ENCODE results near the gene FRS3. TPM values are rescaled to one million over a fixed set of nuclear protein-coding genes. Genes with fewer than 3 reads are reported as not detected.

FRS3 gene
- total RNA-seq, 1 experiment from 2014 or later = 3.0 TPM

DNA sequence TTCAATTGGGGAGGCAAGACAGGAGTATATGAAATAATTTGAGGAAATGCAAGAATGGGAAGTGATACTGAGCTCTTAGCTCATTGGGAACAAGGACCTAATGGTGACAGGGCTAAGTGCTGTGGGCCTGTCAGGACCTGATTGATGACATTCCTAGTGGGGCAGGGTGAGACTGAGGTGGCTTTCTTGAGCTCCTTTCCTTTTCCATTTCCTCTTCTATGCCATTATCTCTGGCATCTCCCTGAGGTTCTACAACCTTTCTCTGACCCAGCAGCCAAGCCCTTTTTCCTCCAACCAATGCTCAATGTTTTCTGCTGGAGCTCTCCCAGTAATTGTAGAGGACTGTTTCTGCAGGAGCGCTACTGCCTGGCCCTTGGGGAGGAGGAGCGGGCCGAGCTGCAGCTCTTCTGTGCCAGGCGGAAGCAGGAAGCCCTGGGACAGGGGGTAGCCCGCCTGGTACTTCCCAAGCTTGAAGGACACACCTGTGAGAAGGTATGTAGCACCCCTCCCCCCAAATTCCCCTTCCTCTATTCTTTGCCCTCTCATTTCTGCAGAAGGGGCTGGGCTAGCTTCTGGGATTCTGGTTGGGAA, 5.0 kb upstream of the FRS3 start:
- BruUV-seq (replicated peaks) = no TSS peak
- TF ChIP-seq POLR2AphosphoS5 (IDR thresholded peaks at IDR 0.05; ENCODE audit: low read depth, low read length) (no peak), TCF7L2 (IDR thresholded peaks at IDR 0.05; ENCODE audit: low read depth, low read length) (no peak), SIN3A (IDR thresholded peaks at IDR 0.05; ENCODE audit: borderline replicate concordance, insufficient read depth, low read depth, low read length) (no peak)
- TF ChIP-seq, protein P1, sequence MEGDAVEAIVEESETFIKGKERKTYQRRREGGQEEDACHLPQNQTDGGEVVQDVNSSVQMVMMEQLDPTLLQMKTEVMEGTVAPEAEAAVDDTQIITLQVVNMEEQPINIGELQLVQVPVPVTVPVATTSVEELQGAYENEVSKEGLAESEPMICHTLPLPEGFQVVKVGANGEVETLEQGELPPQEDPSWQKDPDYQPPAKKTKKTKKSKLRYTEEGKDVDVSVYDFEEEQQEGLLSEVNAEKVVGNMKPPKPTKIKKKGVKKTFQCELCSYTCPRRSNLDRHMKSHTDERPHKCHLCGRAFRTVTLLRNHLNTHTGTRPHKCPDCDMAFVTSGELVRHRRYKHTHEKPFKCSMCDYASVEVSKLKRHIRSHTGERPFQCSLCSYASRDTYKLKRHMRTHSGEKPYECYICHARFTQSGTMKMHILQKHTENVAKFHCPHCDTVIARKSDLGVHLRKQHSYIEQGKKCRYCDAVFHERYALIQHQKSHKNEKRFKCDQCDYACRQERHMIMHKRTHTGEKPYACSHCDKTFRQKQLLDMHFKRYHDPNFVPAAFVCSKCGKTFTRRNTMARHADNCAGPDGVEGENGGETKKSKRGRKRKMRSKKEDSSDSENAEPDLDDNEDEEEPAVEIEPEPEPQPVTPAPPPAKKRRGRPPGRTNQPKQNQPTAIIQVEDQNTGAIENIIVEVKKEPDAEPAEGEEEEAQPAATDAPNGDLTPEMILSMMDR (IDR thresholded peaks at IDR 0.05) = no peak
- TF ChIP-seq, protein P2, sequence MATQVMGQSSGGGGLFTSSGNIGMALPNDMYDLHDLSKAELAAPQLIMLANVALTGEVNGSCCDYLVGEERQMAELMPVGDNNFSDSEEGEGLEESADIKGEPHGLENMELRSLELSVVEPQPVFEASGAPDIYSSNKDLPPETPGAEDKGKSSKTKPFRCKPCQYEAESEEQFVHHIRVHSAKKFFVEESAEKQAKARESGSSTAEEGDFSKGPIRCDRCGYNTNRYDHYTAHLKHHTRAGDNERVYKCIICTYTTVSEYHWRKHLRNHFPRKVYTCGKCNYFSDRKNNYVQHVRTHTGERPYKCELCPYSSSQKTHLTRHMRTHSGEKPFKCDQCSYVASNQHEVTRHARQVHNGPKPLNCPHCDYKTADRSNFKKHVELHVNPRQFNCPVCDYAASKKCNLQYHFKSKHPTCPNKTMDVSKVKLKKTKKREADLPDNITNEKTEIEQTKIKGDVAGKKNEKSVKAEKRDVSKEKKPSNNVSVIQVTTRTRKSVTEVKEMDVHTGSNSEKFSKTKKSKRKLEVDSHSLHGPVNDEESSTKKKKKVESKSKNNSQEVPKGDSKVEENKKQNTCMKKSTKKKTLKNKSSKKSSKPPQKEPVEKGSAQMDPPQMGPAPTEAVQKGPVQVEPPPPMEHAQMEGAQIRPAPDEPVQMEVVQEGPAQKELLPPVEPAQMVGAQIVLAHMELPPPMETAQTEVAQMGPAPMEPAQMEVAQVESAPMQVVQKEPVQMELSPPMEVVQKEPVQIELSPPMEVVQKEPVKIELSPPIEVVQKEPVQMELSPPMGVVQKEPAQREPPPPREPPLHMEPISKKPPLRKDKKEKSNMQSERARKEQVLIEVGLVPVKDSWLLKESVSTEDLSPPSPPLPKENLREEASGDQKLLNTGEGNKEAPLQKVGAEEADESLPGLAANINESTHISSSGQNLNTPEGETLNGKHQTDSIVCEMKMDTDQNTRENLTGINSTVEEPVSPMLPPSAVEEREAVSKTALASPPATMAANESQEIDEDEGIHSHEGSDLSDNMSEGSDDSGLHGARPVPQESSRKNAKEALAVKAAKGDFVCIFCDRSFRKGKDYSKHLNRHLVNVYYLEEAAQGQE (IDR thresholded peaks at IDR 0.05; ENCODE audit: insufficient read depth in 1 of 2, low read depth in 2 of 2, low read length in 1 of 2) = no peak
- CTCF ChIA-PET = interaction anchor here (1.3 kb wide), 1 partner anchor 80 kb away, joined by 5 read pairs; no protein-coding TSS in a partner anchor
- Histone ChIP-seq H3K4me3 (ENCODE audit: low read depth in 2 of 2, low read length in 2 of 2) (no peak overlapping the region), H3K9me3 (ENCODE audit: control insufficient read depth, insufficient read depth, low read depth, low read length) (no peaks in the 10 kb centered on the region), H3K27ac (ENCODE audit: low read length) (no peak overlapping the region), H3K27me3 (ENCODE audit: control insufficient read depth, insufficient read depth, low read length) (no peaks in the 10 kb centered on the region), H3K36me3 (ENCODE audit: control insufficient read depth, insufficient read depth, low read length) (peaks cover 8% of the 10 kb centered on the region), H3K4me1 (ENCODE audit: control insufficient read depth, insufficient read depth, low read length) (peaks cover 7% of the 10 kb centered on the region; the same call in 1 of the 2 replicates)
- POLR2A ChIA-PET = interaction anchor here (0.6 kb wide), 1 partner anchor 1108 kb away, joined by 4 read pairs; no protein-coding TSS in a partner anchor
- intact Hi-C loops (cut with micrococcal nuclease; ENCODE audit: unreplicated experiment) (loop anchor here (5.0 to 10.0 kb wide), 3 partner anchors 50 to 258 kb away; partner anchors contain the start of genes BYSL, MED20 and TFEB), in situ Hi-C loops (cut with HindIII; ENCODE audit: low pct_unique_long_range_greater_than_20kb, low sequenced_read_pairs) (no loop called here)
- DNase-seq (ENCODE audit: low read depth, low spot score) = no peak
- no peak for ATAC-seq

DNA sequence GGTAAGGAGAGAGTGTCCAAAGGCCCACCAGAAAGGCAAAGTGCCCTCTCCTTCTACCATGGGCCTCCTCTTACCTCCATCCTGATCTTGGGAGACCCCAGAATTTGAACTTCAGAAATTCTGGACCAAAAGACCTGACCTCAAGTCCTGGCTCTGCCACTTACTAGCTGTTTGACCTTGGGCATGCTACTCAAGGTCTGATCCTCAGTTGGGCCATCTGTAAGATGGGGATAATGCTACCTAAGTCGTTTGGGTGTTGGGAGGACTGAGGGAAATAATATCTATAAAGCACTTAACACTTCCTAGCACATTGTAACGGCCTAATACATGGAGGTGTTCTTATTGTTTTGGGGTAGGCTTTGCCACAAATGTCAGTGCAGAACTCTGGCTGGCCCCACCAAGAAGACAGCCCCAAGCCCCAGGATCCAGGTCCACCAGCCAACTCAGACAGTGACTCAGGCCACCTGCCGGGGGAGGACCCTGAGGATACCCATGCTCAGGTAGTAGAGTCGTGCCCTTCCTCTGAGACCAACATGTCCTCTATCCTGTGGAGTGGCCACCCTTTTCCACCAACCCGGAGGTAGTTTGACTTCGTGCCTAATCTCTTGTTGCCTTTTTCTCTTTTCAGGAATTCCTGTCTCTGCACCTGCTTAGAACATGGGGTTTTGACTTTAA, 3.5 kb upstream of the FRS3 start:
- Histone ChIP-seq H3K9me3 (ENCODE audit: control insufficient read depth, insufficient read depth, low read depth, low read length) (no peaks in the 10 kb centered on the region), H3K36me3 (ENCODE audit: control insufficient read depth, insufficient read depth, low read length) (no peaks in the 10 kb centered on the region; the same call in 1 of the 2 replicates), H3K4me1 (ENCODE audit: control insufficient read depth, insufficient read depth, low read length) (peaks cover 8% of the 10 kb centered on the region), H3K27ac (ENCODE audit: low read length) (no peak overlapping the region), H3K27me3 (ENCODE audit: control insufficient read depth, insufficient read depth, low read length) (no peaks in the 10 kb centered on the region), H3K4me3 (ENCODE audit: low read depth in 2 of 2, low read length in 2 of 2) (no peak overlapping the region)
- no peak for ATAC-seq
- DNase-seq (ENCODE audit: low read depth, low spot score) = no peak
- intact Hi-C loops (cut with micrococcal nuclease; ENCODE audit: unreplicated experiment) = loop anchor here (5.0 to 10.0 kb wide), 2 partner anchors 48 to 259 kb away; partner anchors contain the start of gene TFEB
- in situ Hi-C loops (cut with HindIII; ENCODE audit: low pct_unique_long_range_greater_than_20kb, low sequenced_read_pairs) = no loop called here
- TF ChIP-seq TCF7L2 (IDR thresholded peaks at IDR 0.05; ENCODE audit: low read depth, low read length) (no peak), SIN3A (IDR thresholded peaks at IDR 0.05; ENCODE audit: borderline replicate concordance, insufficient read depth, low read depth, low read length) (no peak), POLR2AphosphoS5 (IDR thresholded peaks at IDR 0.05; ENCODE audit: low read depth, low read length) (no peak)
- TF ChIP-seq, protein P1 (IDR thresholded peaks at IDR 0.05) = no peak
- TF ChIP-seq, protein P2 (IDR thresholded peaks at IDR 0.05; ENCODE audit: insufficient read depth in 1 of 2, low read depth in 2 of 2, low read length in 1 of 2) = no peak
- BruUV-seq (replicated peaks) = no TSS peak
- POLR2A ChIA-PET = no interaction called here
- CTCF ChIA-PET = interaction anchor here (1.0 kb wide), 1 partner anchor 180 kb away, joined by 3 read pairs; no protein-coding TSS in a partner anchor
